BE2C (cell line): ENCODE data around the gene TMEM178B.

Source experiments
- DNase-seq: peaks from one replicate; pipeline ENCODE4 v3.0.0-alpha.2; 2020
- H3K27me3 ChIP-seq: fragments of 250-450 bp; sonication (Bioruptor Pico); 2 replicates; pipeline ENCODE4 v1.5.1; 2020; ENCODE audit warnings: mild to moderate bottlenecking
- H3K36me3 ChIP-seq: fragments of 250-450 bp; sonication (Bioruptor Pico); 2 replicates; pipeline ENCODE4 v1.5.1; 2020; ENCODE audit warnings: mild to moderate bottlenecking
- H3K4me1 ChIP-seq: fragments of 250-450 bp; sonication (Bioruptor Pico); 2 replicates; pipeline ENCODE4 v1.5.1; 2020
- H3K4me3 ChIP-seq: 2 replicates; pipeline ENCODE4 v1.5.1; 2011; ENCODE audit warnings: low read depth, low read length
- H3K9me3 ChIP-seq: fragments of 250-450 bp; sonication (Bioruptor Pico); 2 replicates; pipeline ENCODE4 v1.5.1; 2020
- CTCF ChIP-seq: IDR thresholded peaks from 2 replicates; pipeline ENCODE4 v1.5.1; 2012; ENCODE audit warnings: mild to moderate bottlenecking, low read depth, low read length

Gene TMEM178B

GRCh38 chr7:141511316-141511675 lies 437.4 kb downstream of the TMEM178B start:
- no peak for TF ChIP-seq CTCF
- Histone ChIP-seq H3K4me1 (no peaks in the 10 kb centered on the region), H3K27me3 (no peaks in the 10 kb centered on the region), H3K4me3 (no peak overlapping the region), H3K9me3 (no peaks in the 10 kb centered on the region), H3K36me3 (no peaks in the 10 kb centered on the region)
- DNase-seq, result no peak

- Histone ChIP-seq H3K9me3 (no peaks in the 10 kb centered on the region), H3K4me1 (no peaks in the 10 kb centered on the region), H3K27me3 (no peaks in the 10 kb centered on the region), H3K36me3 (no peaks in the 10 kb centered on the region), H3K4me3 (no peak overlapping the region)
- TF ChIP-seq CTCF, result no peak
- no peak for DNase-seq
These were observed 438.0 kb downstream of the TMEM178B start for GRCh38 chr7:141511676-141512396.

GRCh38 chr7:141512597-141512996 lies 438.7 kb downstream of the TMEM178B start:
- Histone ChIP-seq H3K4me1 (no peaks in the 10 kb centered on the region), H3K27me3 (no peaks in the 10 kb centered on the region), H3K4me3 (no peak overlapping the region), H3K36me3 (no peaks in the 10 kb centered on the region), H3K9me3 (no peaks in the 10 kb centered on the region)
- DNase-seq, result no peak
- TF ChIP-seq CTCF, result no peak

- H3K4me3 ChIP-seq, result no peak overlapping the region
These were observed 439.9 kb downstream of the TMEM178B start for GRCh38 chr7:141513720-141514119.

GRCh38 chr7:141515941-141516340 lies 442.1 kb downstream of the TMEM178B start:
- H3K27me3 ChIP-seq, result no peaks in the 10 kb centered on the region
- TF ChIP-seq CTCF, result no peak
- no peak overlapping the region for H3K4me3 ChIP-seq
- no peak for DNase-seq
- no peaks in the 10 kb centered on the region for H3K36me3 ChIP-seq
- H3K4me1 ChIP-seq, result no peaks in the 10 kb centered on the region
- H3K9me3 ChIP-seq, result no peaks in the 10 kb centered on the region

More at GRCh38 chr7:141513720-141514119, 439.9 kb downstream of the TMEM178B start:
- Histone ChIP-seq H3K36me3 (no peaks in the 10 kb centered on the region), H3K4me1 (no peaks in the 10 kb centered on the region), H3K9me3 (no peaks in the 10 kb centered on the region), H3K27me3 (no peaks in the 10 kb centered on the region)
- no peak for DNase-seq
- no peak for TF ChIP-seq CTCF

GRCh38 chr7:141519623-141520022 lies 445.8 kb downstream of the TMEM178B start:
- Histone ChIP-seq H3K4me1 (no peaks in the 10 kb centered on the region; the same call in none of the 2 replicates), H3K36me3 (no peaks in the 10 kb centered on the region), H3K9me3 (no peaks in the 10 kb centered on the region), H3K4me3 (no peak overlapping the region), H3K27me3 (no peaks in the 10 kb centered on the region)
- TF ChIP-seq CTCF, result no peak
- no peak for DNase-seq
